GM23338 (cell line): ENCODE results near the gene POPDC2. TPM values are rescaled to one million over a fixed set of nuclear protein-coding genes. Genes with fewer than 3 reads are reported as not detected.

ENCODE experiments used
- ATAC-seq: fragments of 200-7000 bp; cut with Tn5 transposase; 3 replicates; pipeline ENCODE4 v1.9.1; 2020
- DNase-seq: peaks from one replicate; pipeline ENCODE4 v3.0.0-alpha.2; 2015; ENCODE audit warnings: low spot score
- H2AFZ ChIP-seq: fragments of 200-600 bp; sonication (generic); 2 replicates; pipeline ENCODE4 v1.8.0; 2016; ENCODE audit warnings: antibody characterized with exemption, mild to moderate bottlenecking, moderate library complexity
- H3F3A ChIP-seq: fragments of 200-600 bp; sonication (generic); replicated peaks from 2 replicates; pipeline ENCODE4 v1.8.0; 2017; ENCODE audit warnings: antibody characterized with exemption, mixed run types, low read depth
- H3K27ac ChIP-seq: fragments of 200-600 bp; sonication (generic); 2 replicates; pipeline ENCODE4 v1.6.1; 2016; ENCODE audit warnings: low read depth
- H3K27me3 ChIP-seq: fragments of 200-600 bp; sonication (generic); 2 replicates; pipeline ENCODE4 v1.8.0; 2016; ENCODE audit warnings: mild to moderate bottlenecking, mixed run types, moderate library complexity; ENCODE audit not compliant: insufficient read depth
- H3K36me3 ChIP-seq: fragments of 200-600 bp; sonication (generic); 2 replicates; pipeline ENCODE4 v1.8.0; 2016; ENCODE audit warnings: mild to moderate bottlenecking; ENCODE audit not compliant: insufficient read depth
- H3K4me1 ChIP-seq: fragments of 200-600 bp; sonication (generic); 2 replicates; pipeline ENCODE4 v1.8.0; 2016; ENCODE audit warnings: mild to moderate bottlenecking, moderate library complexity; ENCODE audit not compliant: insufficient read depth
- H3K4me2 ChIP-seq: fragments of 200-600 bp; sonication (generic); 2 replicates; pipeline ENCODE4 v1.7.1; 2017; ENCODE audit warnings: mixed run types
- H3K4me3 ChIP-seq: fragments of 200-600 bp; sonication (generic); 2 replicates; pipeline ENCODE4 v1.6.1; 2016; ENCODE audit warnings: mixed run types
- H3K79me2 ChIP-seq: fragments of 200-600 bp; sonication (generic); replicated peaks from 2 replicates; pipeline ENCODE4 v1.8.0; 2017; ENCODE audit warnings: mild to moderate bottlenecking; ENCODE audit not compliant: insufficient read depth
- H3K9me2 ChIP-seq: fragments of 200-600 bp; sonication (generic); 2 replicates; pipeline ENCODE4 v1.8.0; 2017; ENCODE audit not compliant: insufficient read depth
- H4K20me1 ChIP-seq: fragments of 200-600 bp; sonication (generic); replicated peaks from 2 replicates; pipeline ENCODE4 v1.8.0; 2017; ENCODE audit warnings: mild to moderate bottlenecking; ENCODE audit not compliant: insufficient read depth
- H3K27ac Mint-ChIP-seq: 2 replicates; pipeline ENCODE4 v1.8.0; 2020; ENCODE audit warnings: inconsistent platforms, mild to moderate bottlenecking, moderate library complexity, mixed read lengths
- H3K27me3 Mint-ChIP-seq: 3 replicates; pipeline ENCODE4 v1.8.0; 2022; ENCODE audit warnings: low read depth, mild to moderate bottlenecking, moderate library complexity, mixed read lengths, inconsistent platforms; ENCODE audit not compliant: insufficient read depth, poor library complexity
- H3K36me3 Mint-ChIP-seq: 3 replicates; pipeline ENCODE4 v1.8.0; 2021; ENCODE audit warnings: low read depth, mild to moderate bottlenecking, inconsistent platforms, moderate library complexity, mixed read lengths
- H3K4me1 Mint-ChIP-seq: 3 replicates; pipeline ENCODE4 v1.8.0; 2020; ENCODE audit warnings: mild to moderate bottlenecking, inconsistent platforms, mixed read lengths
- H3K4me3 Mint-ChIP-seq: 3 replicates; pipeline ENCODE4 v1.8.0; 2021; ENCODE audit warnings: moderate library complexity, mild to moderate bottlenecking, inconsistent platforms, mixed read lengths
- H3K9me3 Mint-ChIP-seq: 3 replicates; pipeline ENCODE4 v1.8.0; 2020; ENCODE audit warnings: moderate library complexity, mild to moderate bottlenecking, inconsistent platforms, mixed read lengths
- EZH2 ChIP-seq: fragments of 200-600 bp; sonication (generic); IDR thresholded peaks from one replicate; pipeline ENCODE4 v1.8.0; 2017; ENCODE audit warnings: antibody characterized with exemption, mild to moderate bottlenecking, low read depth; ENCODE audit not compliant: unreplicated experiment
- EZH2phosphoT487 ChIP-seq: fragments of 200-600 bp; sonication (generic); IDR thresholded peaks from one replicate; pipeline ENCODE4 v1.8.1; 2018; ENCODE audit warnings: antibody characterized with exemption; ENCODE audit not compliant: unreplicated experiment
- NANOG ChIP-seq: IDR thresholded peaks from 2 replicates; pipeline ENCODE4 v1.6.1; 2016; ENCODE audit warnings: antibody characterized with exemption, borderline replicate concordance
- POLR2AphosphoS5 ChIP-seq: IDR thresholded peaks from 2 replicates; pipeline ENCODE4 v1.6.1; 2016; ENCODE audit warnings: antibody characterized with exemption, low read depth
- REST ChIP-seq: IDR thresholded peaks from one replicate; pipeline ENCODE4 v1.6.1; 2018; ENCODE audit warnings: antibody characterized with exemption; ENCODE audit not compliant: unreplicated experiment
- STAT1 ChIP-seq: IDR thresholded peaks from one replicate; pipeline ENCODE4 v1.6.1; 2016; ENCODE audit warnings: antibody characterized with exemption; ENCODE audit not compliant: unreplicated experiment
- ZNF114 ChIP-seq: fragments of 250-450 bp; sonication (Bioruptor Pico); IDR thresholded peaks from 2 replicates; pipeline ENCODE4 v1.5.0; 2020; ENCODE audit warnings: mild to moderate bottlenecking, moderate library complexity
- ZNF331 ChIP-seq: fragments of 250-450 bp; sonication (Bioruptor Pico); IDR thresholded peaks from 2 replicates; pipeline ENCODE4 v1.5.0; 2020; ENCODE audit warnings: low read depth, mild to moderate bottlenecking, moderate library complexity
- polyA plus RNA-seq: library from polyadenylated mRNA; unstranded; fragments of >200 nt; fragmentation: Nextera tagmentation; extraction: Ambion mirVana; gene quantifications from 2 replicates; pipeline ENCODE4 v1.2.1, GENCODE V29; 2016
- total RNA-seq: library from RNA; depleted of rRNA; stranded (reverse); fragments of >200 nt; shearing (Covaris generic); gene quantifications from 2 replicates; pipeline ENCODE4 v1.2.3, GENCODE V29; 2014
- TF ChIP-seq, protein P1 (sequence below), 2 experiments: fragments of 200-600 bp in 1 of 2; sonication (generic) in 1 of 2; conservative IDR thresholded peaks; 2 replicates each; pipeline versions ENCODE4 v1.5.1 to v1.6.1; 2016 to 2017; ENCODE audit warnings: antibody characterized with exemption in 2 of 2, low read depth in 2 of 2, mild to moderate bottlenecking in 2 of 2, moderate library complexity in 1 of 2

The POPDC2 gene
- total and polyA plus RNA-seq, 2 experiments from 2014 or later: 0.36 TPM; not detected in 1

DNA sequence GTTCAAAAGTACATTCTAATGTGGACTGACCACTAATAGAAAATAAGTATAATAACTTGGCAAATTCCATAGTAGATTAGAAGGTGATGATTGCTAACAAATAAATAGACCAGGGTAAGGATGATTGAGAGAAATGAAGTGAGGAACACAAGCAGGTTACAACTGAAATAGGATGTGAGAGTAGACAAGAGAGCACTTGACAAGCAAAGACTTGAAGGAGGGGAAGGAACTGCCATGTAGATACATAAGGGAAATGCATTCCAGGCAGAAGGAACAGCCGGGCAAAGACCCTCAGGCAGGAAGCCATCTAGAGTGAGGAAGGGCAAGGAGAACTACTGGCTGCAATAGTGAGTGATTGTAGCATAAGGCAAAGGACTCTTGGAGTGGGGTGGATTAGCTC, 57.7 kb downstream of the POPDC2 start (continued):
- TF ChIP-seq ZNF114 (CRISPR knock-in tag) (no peak), EZH2 (no peak), NANOG (no peak), REST (no peak), POLR2AphosphoS5 (no peak)

GRCh38 chr3:119601154-119601553, 59.2 kb downstream of the POPDC2 start:
- Histone ChIP-seq H3K27me3 (no peaks in the 10 kb centered on the region), H3K27ac (no peak overlapping the region), H3K9me2 (no peaks in the 10 kb centered on the region), H3F3A (no peaks in the 10 kb centered on the region), H3K4me3 (no peak overlapping the region), H2AFZ (peak overlapping the region; percentile 93; the same call in 1 of the 2 replicates), H3K36me3 (no peaks in the 10 kb centered on the region), H4K20me1 (no peaks in the 10 kb centered on the region), H3K79me2 (no peaks in the 10 kb centered on the region), H3K4me2 (no peak overlapping the region), H3K4me1 (peaks cover 3% of the 10 kb centered on the region; the same call in 1 of the 2 replicates)
- ATAC-seq (no peak), DNase-seq (no peak)
- Mint-ChIP-seq H3K4me1 (peaks cover 12% of the 10 kb centered on the region), H3K27me3 (no peaks in the 10 kb centered on the region), H3K36me3 (no peaks in the 10 kb centered on the region), H3K27ac (no peak overlapping the region), H3K9me3 (no peaks in the 10 kb centered on the region), H3K4me3 (no peak overlapping the region)
- TF ChIP-seq STAT1: no peak
- TF ChIP-seq EZH2phosphoT487: no peak

- Mint-ChIP-seq H3K4me3 (no peak overlapping the region), H3K36me3 (no peaks in the 10 kb centered on the region), H3K4me1 (peaks cover 12% of the 10 kb centered on the region), H3K27me3 (no peaks in the 10 kb centered on the region), H3K27ac (no peak overlapping the region), H3K9me3 (no peaks in the 10 kb centered on the region)
- Histone ChIP-seq H2AFZ (peak overlapping the region; percentile 93), H3F3A (no peaks in the 10 kb centered on the region), H3K4me3 (no peak overlapping the region), H3K27me3 (no peaks in the 10 kb centered on the region), H3K36me3 (no peaks in the 10 kb centered on the region), H3K9me2 (no peaks in the 10 kb centered on the region), H4K20me1 (no peaks in the 10 kb centered on the region), H3K79me2 (no peaks in the 10 kb centered on the region), H3K4me1 (peaks cover 3% of the 10 kb centered on the region; the same call in 1 of the 2 replicates), H3K4me2 (no peak overlapping the region), H3K27ac (no peak overlapping the region)
- peak; percentile 76 for DNase-seq
- ATAC-seq: peak; percentile 100
- no peak for TF ChIP-seq ZNF331
- TF ChIP-seq, protein P1, sequence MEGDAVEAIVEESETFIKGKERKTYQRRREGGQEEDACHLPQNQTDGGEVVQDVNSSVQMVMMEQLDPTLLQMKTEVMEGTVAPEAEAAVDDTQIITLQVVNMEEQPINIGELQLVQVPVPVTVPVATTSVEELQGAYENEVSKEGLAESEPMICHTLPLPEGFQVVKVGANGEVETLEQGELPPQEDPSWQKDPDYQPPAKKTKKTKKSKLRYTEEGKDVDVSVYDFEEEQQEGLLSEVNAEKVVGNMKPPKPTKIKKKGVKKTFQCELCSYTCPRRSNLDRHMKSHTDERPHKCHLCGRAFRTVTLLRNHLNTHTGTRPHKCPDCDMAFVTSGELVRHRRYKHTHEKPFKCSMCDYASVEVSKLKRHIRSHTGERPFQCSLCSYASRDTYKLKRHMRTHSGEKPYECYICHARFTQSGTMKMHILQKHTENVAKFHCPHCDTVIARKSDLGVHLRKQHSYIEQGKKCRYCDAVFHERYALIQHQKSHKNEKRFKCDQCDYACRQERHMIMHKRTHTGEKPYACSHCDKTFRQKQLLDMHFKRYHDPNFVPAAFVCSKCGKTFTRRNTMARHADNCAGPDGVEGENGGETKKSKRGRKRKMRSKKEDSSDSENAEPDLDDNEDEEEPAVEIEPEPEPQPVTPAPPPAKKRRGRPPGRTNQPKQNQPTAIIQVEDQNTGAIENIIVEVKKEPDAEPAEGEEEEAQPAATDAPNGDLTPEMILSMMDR (conservative IDR thresholded peaks at IDR 0.05; ENCODE audit: low read depth in 2 of 2): peak; percentile 61 to 90
Measured at GRCh38 chr3:119600732-119601131, 59.7 kb downstream of the POPDC2 start.
